HS-27A (cell line): ENCODE results near the gene OSBPL1A.
"Not testable (repeated sequence)": the region's sequence is repeated elsewhere in the genome, so short reads cannot be mapped to it uniquely, and the experiment has no call there.

Source experiments
- DNase-seq: peaks from one replicate; pipeline ENCODE4 v3.0.0-alpha.2; 2012; ENCODE audit warnings: low read depth, missing footprints

Gene OSBPL1A

DNA sequence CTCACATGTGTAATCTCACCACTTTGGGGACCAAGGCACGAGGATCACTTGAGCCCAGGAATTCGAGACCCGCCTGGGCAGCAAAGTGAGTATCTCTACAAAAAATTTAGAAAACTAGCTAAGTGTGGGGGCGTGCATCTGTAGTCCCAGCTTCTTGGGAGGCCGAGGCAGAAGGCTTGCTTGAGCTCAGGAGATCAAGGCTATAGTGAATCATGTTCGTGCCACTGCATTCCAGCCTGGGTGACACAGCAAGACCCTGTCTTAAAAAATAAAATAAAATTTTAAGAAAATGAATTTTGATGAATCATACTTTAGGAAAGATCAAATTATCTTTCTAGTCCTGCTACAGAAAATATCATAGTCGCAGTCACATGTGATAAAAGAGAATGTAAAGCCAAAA, 211.8 kb downstream of the OSBPL1A start:
- DNase-seq = no peak

DNA sequence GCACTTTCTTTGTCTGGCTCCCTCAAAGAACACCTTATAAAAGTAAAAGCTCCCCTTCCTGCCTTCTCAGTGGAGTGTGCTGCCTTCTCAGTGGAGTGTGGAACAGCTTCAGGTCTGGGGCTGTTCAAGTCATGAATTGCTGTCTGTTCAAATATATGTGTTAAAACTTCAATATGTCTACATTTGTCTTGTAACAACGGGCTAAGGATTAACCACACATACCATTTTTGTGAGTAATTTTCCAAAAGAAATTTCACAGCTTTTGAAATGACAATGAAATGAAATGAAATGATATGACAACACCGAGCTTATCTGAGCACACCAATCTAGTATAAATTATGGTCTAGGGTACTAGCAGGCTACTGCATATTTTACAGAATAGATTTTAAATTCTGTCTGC, 215.8 kb downstream of the OSBPL1A start:
- DNase-seq = no peak

DNA sequence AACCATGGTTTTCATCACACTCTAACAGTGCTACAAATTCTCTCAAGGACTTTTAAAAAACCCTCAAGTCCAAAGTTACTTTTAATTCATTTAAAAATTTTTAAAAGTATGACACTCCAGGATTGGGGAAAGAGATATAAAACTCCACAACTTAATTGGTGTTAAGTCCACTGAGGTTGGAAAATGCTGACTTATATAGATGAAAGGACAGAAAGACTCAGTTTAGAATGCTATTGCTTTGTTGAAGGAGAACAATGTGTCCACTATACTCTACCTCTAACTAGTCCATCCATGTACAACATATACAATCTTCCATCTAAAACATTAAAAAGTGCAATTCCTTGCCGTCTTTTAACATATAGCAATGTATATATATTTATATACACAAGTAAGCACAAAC, 217.6 kb downstream of the OSBPL1A start:
- no peak for DNase-seq

DNA sequence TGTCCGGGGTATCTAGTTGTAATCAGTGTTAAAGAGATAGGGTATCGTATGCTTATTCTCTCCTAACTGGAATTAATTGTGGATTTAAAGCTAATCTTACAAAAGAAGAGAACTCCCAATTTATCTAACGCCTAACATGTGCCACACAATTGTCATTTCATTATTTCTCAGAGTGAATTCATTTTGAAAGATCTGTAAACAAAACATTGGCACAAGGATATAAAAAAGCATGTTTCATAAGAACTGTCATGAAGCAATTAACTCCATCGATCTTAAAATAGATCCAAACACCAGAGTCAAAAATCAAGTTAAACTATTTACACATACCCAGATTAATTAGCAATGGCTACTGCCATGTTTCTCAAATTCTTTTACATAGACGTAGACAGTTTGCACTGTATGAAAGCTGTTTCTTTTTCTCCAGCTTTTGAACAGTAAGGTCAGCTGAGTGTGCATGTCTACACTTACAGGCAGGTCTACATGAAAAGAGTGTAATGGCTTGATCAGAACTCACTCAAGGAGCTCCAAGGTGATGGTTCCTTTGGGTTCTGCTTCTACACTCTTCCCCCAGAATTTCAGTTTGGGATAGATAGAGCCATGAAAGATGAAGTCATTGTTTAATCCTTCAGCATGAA, 220.0 kb downstream of the OSBPL1A start:
- no peak for DNase-seq

DNA sequence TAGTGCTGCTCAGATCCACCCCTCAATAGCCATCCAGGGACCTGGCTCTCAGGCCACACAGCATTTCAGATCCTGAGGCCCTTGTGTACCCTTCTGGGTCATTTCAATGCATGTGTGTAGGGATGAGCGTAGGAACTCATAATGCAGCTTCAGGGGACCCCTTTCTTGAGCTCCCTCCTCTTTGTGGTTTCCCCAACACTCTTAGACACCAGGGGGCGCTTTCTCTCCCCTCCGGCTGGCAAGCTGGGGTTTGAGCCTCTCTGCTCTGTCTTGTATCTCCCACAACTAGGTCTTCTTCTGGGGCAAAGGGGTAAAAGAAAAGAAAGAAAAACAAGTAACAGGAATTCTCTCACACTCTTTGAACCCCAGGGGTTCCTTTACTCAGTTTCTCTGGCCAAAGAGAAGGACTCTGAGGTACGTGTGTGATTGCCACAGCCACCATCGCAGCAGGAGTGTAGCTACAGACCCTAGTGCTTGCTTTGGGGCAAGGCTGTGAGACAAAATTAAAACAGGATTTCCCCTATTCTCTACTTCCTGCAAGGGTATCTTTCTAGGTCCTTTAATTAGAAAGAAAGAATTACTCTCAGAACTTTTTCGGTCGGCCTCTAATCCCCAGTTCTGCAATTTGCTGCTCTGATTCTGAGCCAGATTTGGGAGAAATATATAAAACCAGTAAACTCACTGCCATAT, 220.8 kb downstream of the OSBPL1A start:
- DNase-seq = no peak

DNA sequence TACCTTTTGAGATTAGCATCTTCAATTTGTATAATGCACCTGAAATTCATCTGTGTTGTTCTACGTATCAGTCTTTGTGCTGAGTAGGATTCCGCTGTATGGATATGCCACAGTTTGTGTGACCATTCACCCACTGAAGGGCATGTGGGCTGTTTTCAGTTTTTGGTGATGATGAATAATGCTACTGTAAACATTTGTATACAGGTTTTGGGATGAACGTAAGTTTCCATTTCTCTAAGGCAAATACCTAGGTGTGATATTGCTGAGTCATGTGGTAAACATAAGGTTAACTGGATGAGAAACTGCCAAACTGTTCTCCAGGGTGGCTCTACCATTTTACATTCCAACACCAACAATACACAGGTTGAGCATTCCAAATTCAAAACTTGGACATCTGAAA, 223.6 kb downstream of the OSBPL1A start:
- DNase-seq = no peak

DNA sequence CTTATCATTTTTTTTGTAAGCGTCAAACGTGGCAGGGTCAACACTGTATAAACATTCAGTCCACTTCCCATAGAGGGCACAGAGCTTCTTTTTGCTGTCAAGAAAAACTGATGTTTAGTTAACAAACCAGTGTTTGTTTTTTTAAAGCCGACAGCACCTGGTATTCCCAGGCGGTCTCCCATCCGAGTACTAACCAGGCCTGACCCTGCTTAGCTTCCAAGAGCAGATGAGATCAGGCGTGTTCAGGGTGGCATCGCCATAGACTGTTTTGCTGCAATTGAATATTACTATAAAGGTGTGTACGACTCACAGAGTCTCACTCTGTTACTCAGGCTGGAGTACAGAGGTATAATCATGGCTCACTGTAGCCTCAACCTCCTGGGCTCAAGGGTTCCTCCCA, 227.3 kb downstream of the OSBPL1A start:
- no peak for DNase-seq

DNA sequence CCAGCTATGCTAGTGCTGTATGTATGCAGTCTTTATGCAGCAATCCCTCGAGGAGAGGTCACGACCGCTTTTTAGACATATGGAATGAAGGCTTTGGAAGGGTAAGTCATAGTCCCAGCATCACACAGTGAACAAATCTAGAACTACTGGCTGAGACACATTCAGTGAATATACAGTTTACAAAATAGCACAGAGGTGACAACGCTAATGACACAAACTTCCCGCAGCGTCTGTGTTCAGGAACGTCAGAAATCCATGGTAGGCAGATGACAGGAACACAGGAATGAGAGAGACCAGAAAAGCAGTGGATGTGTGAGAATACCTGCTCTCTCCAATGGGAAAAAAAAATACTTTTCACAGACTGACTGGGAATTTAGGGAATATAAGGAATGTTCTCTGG, 229.1 kb downstream of the OSBPL1A start:
- no peak for DNase-seq

DNA sequence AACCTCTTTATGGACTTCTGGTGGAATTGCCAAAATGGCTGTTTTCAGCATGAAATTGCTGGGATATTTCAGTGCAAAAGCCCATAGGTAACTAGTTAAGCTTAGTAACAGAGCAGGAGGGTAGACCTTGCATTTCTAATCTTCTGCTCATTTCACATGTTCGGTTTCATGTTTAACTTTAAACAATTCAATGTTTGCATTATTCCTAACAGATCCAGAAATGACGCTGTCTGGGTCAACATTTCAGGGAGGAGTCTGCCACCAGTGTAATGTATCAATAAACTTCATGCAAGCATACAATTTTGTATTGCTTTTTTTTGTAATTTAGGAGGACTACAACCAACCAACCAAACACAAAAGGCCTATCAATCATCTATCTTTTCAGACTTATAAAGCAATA, 236.3 kb downstream of the OSBPL1A start:
- no peak for DNase-seq

DNA sequence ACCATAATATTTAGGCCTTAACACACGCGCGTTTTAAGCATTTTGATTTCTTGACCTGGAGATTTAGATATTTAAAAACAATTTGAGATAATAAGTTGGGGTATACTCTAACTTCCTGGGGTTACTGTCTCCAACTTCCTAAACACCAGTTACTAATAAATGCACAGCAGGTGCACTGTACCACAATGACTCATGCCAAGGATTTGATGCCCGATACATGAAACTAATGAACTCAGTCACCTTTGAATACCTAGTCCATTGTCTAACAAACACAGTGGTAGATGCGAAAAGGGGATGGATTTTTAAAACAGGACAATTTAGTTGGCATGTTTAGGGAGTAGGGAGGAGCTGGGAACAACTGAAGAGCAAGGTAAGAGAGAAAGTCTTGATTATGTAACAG, 237.5 kb downstream of the OSBPL1A start:
- no peak for DNase-seq

DNA sequence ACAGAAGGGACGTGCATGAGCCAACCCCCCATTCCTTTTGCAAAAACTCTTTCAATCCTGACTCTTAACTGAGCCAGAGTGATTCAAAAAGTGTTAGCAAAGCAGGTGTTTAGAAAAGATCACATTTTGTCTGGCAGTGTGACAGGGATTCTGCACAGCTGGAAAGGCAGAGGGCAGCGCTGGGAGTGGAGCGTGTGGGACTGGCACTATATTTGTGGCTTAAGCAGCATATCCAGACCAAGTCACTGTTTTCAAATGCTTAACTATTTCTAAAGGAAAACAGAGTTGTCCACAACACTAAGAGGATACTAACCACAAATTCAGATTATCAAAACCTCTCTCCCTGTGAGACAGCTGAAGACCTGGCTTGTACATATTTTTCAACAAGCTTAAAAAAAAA, 239.8 kb downstream of the OSBPL1A start:
- DNase-seq = no peak

DNA sequence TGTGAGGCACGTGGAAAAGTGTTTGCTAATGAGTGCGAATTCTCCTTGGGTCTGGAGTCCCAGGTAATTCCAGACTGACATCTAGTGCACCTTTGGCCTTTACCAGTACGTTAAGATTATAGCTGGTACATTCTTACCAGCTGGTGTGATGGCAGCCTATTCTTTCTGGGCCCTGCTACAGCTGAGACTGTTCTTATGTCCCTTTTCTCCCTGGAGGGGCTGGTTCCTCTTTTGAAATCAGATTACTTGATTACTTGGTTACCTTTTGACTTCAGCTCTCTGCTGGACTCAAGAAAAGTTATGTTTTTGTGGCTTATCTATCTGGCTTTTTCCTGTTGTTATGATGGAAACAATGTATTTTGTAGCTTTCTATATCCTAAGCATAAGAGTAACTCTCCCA, 244.2 kb downstream of the OSBPL1A start:
- DNase-seq = no peak

DNA sequence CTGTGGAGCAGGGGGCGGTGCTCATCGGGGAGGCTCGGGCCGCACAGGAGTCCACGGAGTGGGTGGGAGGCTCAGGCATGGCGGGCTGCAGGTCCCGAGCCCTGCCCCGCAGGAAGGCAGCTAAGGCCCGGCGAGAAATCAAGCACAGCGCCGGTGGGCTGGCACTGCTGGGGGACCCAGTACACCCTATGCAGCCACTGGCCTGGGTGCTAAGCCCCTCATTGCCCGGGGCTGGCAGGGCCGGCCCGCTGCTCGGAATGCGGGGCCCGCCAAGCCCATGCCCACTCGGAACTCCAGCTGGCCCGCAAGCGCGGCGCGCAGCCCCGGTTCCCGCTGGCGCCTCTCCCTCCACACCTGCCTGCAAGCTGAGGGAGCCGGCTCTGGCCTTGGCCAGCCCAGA, 248.0 kb downstream of the OSBPL1A start:
- DNase-seq = not testable (repeated sequence)

DNA sequence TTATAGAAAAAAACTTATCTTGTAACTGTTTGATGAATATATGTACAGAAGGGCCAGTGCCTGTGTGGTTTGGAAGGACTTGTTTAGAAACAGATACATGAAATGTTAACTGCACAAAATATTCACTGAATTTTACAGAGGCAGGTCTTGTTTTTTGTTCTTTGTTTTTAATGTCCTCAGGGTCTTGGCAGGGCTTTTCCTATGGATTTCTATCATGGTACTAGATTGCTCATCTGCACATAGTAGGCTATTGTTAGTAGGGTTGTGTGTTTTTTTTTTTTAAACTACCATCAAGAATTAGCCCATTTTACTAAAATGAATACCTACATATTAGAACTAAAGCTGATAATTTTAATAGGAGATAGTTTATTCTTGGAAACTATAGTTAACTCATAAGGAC, 255.2 kb downstream of the OSBPL1A start:
- DNase-seq = no peak

DNA sequence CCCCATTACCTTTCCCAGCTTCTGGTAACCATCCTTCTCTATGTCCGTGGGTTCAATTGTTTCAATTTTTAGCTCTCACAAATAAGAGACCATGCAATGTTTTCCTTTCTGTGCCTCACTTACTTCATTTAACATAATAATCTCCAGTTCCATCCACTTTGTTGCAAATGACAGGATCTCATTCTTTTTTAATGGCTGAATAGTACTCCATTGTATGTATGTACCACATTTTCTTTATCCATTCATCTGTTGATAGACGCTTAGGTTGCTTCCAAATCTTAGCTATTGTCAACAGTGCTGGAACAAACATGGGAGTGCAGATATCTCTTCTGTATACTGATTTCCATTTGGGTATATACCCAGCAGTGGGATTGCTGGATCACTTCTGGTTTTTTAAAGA, 256.9 kb downstream of the OSBPL1A start:
- no peak for DNase-seq

DNA sequence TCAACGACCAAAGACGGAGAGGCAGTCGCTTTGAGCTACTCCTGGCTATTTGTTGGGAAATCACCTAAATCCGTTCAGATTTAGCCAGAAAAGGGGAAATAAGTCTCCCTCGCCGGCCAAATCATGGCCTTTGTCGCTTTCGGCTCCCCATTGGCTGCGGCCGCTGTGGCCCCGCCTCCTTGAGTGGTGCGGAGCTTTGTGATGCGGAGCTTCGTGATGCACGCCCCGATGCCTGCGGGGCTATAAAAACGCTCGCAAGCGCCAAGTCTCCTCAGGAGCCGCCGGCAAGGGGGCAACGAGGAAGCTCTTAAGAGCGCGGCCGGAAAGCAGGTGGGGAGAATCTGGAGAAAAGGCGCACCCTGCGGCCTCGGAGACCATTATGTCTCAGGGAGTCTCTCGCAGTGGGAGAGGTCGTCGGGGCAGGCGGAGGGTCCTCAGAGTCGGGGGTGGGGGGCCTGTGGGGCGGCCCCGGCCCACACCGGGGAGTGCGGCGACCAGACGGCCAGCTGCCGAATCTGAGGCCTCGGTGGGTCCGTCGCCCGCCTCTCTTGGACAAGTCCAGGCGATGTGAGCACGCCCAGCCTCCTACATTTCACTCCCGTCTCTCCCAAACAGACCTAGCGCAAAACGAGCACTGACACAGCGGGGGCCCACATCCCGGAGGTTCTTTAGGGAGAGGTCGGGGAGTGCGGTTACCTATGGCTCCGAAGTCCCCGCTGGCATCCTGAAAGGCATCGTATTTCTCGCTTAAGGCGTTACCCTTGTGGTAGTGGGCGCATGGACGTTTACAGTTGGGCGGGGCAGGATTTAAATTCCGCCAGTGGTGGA, 258.6 kb downstream of the OSBPL1A start, which contains the start of gene CABYR:
Gene CABYR (plus strand): TSS at position 274 of the 828 bp plus-strand sequence. CDS start 4,053 bp downstream, outside the sequence.
- DNase-seq = no peak

DNA sequence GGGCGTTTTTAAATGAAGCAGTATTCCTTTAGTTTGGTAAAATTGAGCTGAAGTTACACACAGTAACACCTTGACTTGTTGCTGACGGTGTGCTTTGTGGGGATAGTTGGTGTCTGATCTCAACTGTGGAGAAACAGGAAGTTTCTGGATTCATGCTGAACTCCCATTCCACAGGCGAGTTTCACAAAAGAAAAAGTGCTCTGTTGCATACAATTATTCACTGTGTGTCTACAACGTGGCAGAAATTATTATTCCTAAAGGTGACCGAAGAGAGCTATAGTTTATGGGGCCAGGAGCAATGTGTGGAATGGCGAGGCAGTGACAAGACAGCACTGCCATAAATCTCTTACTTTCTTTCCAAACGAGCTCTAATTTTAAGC, 259.2 kb downstream of the OSBPL1A start:
- DNase-seq = no peak

DNA sequence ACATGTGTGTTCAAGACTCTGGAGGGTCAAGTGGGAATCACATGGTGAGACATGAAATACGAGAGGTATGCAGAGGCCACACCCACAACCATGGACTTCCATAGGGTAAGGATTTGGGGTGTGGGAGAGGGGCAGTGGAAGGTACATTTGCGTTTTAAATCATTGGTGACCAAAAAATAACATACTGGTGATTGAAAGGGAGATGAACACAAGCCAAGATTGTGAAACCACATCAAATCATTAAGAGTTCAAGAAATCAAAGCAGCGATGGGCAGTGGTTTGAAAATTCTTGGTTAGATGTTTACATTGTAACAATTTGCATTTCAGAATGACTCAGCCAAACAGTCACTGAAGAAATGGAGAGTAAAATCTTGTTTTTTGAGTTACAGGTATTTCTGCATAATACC, 260.7 kb downstream of the OSBPL1A start:
- DNase-seq = no peak

DNA sequence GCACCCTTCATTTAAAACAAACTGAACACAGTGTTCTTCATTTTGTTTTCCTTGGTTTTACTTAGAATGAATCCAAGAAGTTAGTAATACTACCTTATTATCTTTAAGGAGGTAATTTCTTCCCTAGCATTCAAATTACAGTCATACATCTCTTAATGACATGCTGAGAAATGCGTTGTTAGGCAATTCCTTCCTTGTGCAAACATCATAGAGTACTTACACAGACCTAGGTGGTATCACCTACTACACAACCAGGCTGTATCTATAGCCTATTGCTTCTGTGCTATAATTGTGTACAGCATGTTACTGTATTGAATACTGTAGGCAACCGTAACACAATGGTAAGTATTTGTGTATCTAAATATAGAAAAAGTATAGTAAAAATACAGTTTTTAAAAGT, 267.1 kb downstream of the OSBPL1A start:
- DNase-seq = no peak

DNA sequence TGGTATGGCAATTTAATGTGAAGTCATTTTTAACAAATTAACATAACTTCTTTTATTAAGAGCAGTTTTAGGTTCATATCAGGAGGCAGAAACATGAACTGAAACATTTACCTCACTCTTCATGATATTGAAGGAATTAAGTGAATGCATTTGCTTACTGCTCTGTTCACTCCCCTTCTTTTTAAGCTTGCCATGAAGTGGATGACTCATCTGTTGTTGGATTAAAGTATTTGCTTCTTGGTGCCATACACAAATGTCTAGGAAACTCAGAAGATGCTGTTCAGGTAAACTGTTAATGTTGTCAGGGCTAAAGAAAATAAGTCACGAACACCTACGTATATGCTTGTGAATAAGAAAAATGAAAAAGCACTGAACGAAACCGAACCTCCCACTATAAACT, 268.9 kb downstream of the OSBPL1A start:
- no peak for DNase-seq

DNA sequence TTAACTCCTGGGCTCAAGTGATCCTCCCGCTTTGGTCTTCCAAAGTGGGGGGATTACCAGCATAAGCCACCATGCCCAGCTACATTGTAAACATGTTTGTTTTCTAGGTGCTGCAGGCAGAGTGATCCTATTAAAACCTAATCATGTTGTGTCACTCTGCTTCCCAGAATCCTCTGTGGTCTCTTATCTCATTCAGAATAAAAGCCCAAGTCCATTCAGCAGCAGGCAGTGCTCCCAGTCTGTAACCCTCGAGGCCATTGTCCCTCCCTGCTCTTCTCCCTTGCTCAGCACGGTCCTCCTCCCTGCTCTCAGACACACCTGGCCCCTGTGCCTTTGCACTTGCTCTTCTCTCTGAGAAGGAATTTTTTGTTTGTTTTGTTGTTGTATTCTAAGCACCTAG, 269.9 kb downstream of the OSBPL1A start:
- no peak for DNase-seq

DNA sequence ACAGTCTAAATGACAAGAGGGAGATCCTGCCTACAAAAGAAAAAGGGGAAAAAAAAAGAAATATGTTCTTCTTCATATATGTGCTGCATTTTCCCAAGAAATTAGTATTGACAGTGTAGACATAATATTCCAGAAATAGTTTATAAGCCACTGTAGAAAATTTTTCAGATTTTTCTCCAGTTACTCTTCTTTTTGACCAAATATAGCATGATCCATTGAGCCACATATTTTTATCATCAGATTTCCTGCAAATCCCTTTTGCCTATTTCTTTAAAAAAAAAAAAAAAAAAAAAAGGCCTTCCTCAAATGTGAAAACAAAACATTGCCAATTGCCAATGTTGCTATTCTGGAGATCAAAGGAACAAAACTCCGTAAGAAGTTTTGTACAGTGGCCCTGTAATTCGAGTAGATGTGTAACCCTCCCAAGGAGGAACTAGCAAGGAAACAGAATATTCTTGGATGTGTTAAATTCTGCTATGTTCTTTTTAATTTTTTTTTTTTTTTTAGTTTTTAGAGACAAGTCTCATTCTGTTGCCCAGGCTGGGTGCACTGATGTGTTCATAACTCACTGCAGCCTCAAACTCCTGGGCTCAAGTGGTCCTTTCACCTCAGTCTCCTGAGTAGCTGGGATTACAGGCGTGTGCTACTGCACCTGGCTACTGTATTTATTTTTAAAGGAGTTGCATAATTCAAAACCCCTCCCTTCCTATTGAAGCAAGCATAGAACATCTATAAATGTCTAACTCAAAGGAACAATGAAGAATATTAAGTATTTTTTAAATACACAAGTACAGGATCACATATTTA, 271.3 kb downstream of the OSBPL1A start:
- no peak for DNase-seq
